OCI-LY1 (cell line): ENCODE measurements around the gene SNTB2.
"Not testable (repeated sequence)": the region's sequence is repeated elsewhere in the genome, so short reads cannot be mapped to it uniquely, and the experiment has no call there.

Source experiments
- H2AFZ ChIP-seq: fragments of 200-600 bp; sonication (generic), shearing (Covaris generic); 2 replicates; pipeline ENCODE4 v1.6.0; 2014; ENCODE audit warnings: antibody characterized with exemption, mild to moderate bottlenecking, low read length
- H3F3A ChIP-seq: fragments of 200-600 bp; sonication (generic), shearing (Covaris generic); 2 replicates; pipeline ENCODE4 v1.6.0; 2014; ENCODE audit warnings: mild to moderate bottlenecking, antibody characterized with exemption, low read length, moderate library complexity; ENCODE audit not compliant: insufficient read depth
- H3K27ac ChIP-seq: fragments of 200-600 bp; sonication (generic); 2 replicates; pipeline ENCODE4 v1.5.1; 2014; ENCODE audit warnings: low read length, mixed run types, mild to moderate bottlenecking, low read depth; ENCODE audit not compliant: poor library complexity, severe bottlenecking
- H3K27me3 ChIP-seq: fragments of 200-600 bp; sonication (generic); 2 replicates; pipeline ENCODE4 v1.6.0; 2014; ENCODE audit warnings: antibody characterized with exemption, mild to moderate bottlenecking, low read length, moderate library complexity; ENCODE audit not compliant: insufficient read depth
- H3K36me3 ChIP-seq: fragments of 200-600 bp; sonication (generic); 2 replicates; pipeline ENCODE4 v1.6.1; 2014; ENCODE audit warnings: mild to moderate bottlenecking, antibody characterized with exemption, low read length, moderate library complexity, mixed read lengths; ENCODE audit not compliant: insufficient read depth
- H3K4me1 ChIP-seq: fragments of 200-600 bp; sonication (generic); 2 replicates; pipeline ENCODE4 v1.5.1; 2014; ENCODE audit warnings: mild to moderate bottlenecking, low read length, moderate library complexity; ENCODE audit not compliant: insufficient read depth, severe bottlenecking
- H3K4me2 ChIP-seq: fragments of 200-600 bp; sonication (generic), shearing (Covaris generic); 2 replicates; pipeline ENCODE4 v1.6.1; 2014; ENCODE audit warnings: low read length
- H3K4me3 ChIP-seq: fragments of 200-600 bp; sonication (generic); 2 replicates; pipeline ENCODE4 v1.5.1; 2014; ENCODE audit warnings: low read length, low read depth, mild to moderate bottlenecking, mixed read lengths; ENCODE audit not compliant: poor library complexity, severe bottlenecking
- H3K79me2 ChIP-seq: fragments of 200-600 bp; shearing (Covaris generic); 2 replicates; pipeline ENCODE4 v1.6.1; 2016; ENCODE audit warnings: mixed run types, low read length, mixed read lengths; ENCODE audit not compliant: insufficient read depth
- H3K9ac ChIP-seq: fragments of 200-600 bp; sonication (generic), shearing (Covaris generic); 2 replicates; pipeline ENCODE4 v1.6.1; 2014; ENCODE audit warnings: mild to moderate bottlenecking, low read length, mixed read lengths
- H3K9me2 ChIP-seq: fragments of 200-600 bp; sonication (generic), shearing (Covaris generic); 2 replicates; pipeline ENCODE4 v1.6.1; 2014; ENCODE audit warnings: low read depth, mild to moderate bottlenecking, low read length, mixed read lengths
- H3K9me3 ChIP-seq: fragments of 200-600 bp; shearing (Covaris generic); 2 replicates; pipeline ENCODE4 v1.6.1; 2014; ENCODE audit warnings: low read length, mixed read lengths
- H4K20me1 ChIP-seq: fragments of 200-600 bp; sonication (generic), shearing (Covaris generic); 2 replicates; pipeline ENCODE4 v1.6.0; 2016; ENCODE audit warnings: mild to moderate bottlenecking, low read length; ENCODE audit not compliant: insufficient read depth
- CTCF ChIP-seq: fragments of 200-600 bp; sonication (generic), shearing (Covaris generic); IDR thresholded peaks from 2 replicates; pipeline ENCODE4 v1.5.1; 2017; ENCODE audit warnings: mild to moderate bottlenecking, antibody characterized with exemption, low read length, moderate library complexity, mixed read lengths
- EZH2 ChIP-seq: fragments of 200-600 bp; sonication (generic), shearing (Covaris generic); IDR thresholded peaks from 2 replicates; pipeline ENCODE4 v1.8.0; 2017; ENCODE audit warnings: borderline replicate concordance, mixed run types, mild to moderate bottlenecking, antibody characterized with exemption, low read length, moderate library complexity, mixed read lengths

SNTB2 gene

DNA sequence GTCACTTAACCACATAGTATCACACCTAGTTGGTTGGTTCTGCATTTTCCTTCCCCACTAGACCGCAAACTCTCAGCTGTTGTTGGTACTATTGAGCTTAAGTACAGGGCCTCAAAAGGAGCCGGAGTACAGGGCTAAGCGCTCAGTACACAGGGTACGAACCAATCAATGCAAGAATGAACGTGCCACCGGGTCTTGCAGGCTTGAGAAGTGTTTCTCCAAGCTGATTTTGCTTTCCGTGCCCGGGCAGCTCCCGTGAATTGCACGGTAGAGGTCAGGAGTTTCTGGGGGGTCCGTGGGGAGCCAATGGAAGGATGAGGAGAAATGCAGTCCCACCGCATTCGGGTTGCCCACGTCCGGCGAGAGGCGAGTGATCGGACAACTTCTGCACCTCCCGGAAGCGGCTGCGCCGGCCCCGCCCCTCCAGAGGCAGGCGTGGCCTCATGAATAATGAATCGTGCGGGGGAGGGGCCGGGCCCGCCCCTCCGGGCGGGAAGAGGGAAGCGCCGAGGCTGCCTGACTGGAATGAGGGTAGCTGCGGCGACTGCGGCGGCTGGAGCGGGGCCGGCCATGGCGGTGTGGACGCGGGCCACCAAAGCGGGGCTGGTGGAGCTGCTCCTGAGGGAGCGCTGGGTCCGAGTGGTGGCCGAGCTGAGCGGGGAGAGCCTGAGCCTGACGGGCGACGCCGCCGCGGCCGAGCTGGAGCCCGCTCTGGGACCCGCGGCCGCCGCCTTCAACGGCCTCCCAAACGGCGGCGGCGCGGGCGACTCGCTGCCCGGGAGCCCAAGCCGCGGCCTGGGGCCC, at the start of gene SNTB2:
TSS of gene SNTB2 (plus strand) at position 523 of the 804 bp plus-strand sequence. CDS start at position 526, 3 bp downstream.
- H3K9me2 ChIP-seq: no peaks in the 10 kb centered on the region
- H3K4me3 ChIP-seq: peak within 1 kb of the TSS; percentile 73
- H3K9ac ChIP-seq: peak within 1 kb of the TSS; percentile 85
- no peaks in the 10 kb centered on the region for H3K9me3 ChIP-seq
- peaks cover 3% of the 10 kb centered on the region; the same call in 1 of the 2 replicates for H3F3A ChIP-seq
- no peaks in the 10 kb centered on the region for H3K27me3 ChIP-seq
- TF ChIP-seq CTCF: no peak
- no peak for TF ChIP-seq EZH2
- H4K20me1 ChIP-seq: no peaks in the 10 kb centered on the region
- no peaks in the 10 kb centered on the region for H3K36me3 ChIP-seq
- H3K79me2 ChIP-seq: peaks cover 33% of the 10 kb centered on the region
- peak within 1 kb of the TSS; percentile 94 for H3K4me2 ChIP-seq
- H2AFZ ChIP-seq: no peak within 1 kb of the TSS
- peak within 1 kb of the TSS; percentile 97 for H3K27ac ChIP-seq
- H3K4me1 ChIP-seq: peaks cover 51% of the 10 kb centered on the region

GRCh38 chr16:69138608-69139007, 48.4 kb upstream of the SNTB2 start:
- peaks cover 91% of the 10 kb centered on the region for H3K36me3 ChIP-seq
- no peaks in the 10 kb centered on the region for H3K9me3 ChIP-seq
- no peaks in the 10 kb centered on the region for H3K27me3 ChIP-seq
- no peak overlapping the region for H3K9ac ChIP-seq
- H3F3A ChIP-seq: no peaks in the 10 kb centered on the region
- no peak overlapping the region for H3K4me3 ChIP-seq
- H4K20me1 ChIP-seq: no peaks in the 10 kb centered on the region
- no peak overlapping the region for H3K27ac ChIP-seq
- peaks cover 29% of the 10 kb centered on the region for H3K79me2 ChIP-seq
- peaks cover 12% of the 10 kb centered on the region for H3K4me1 ChIP-seq
- TF ChIP-seq CTCF (no peak), EZH2 (no peak)
- no peak overlapping the region for H2AFZ ChIP-seq
- H3K4me2 ChIP-seq: no peak overlapping the region
- H3K9me2 ChIP-seq: no peaks in the 10 kb centered on the region

- Histone ChIP-seq H3K36me3 (peaks cover 91% of the 10 kb centered on the region), H3K79me2 (peaks cover 21% of the 10 kb centered on the region)
- not testable (repeated sequence) for H3F3A ChIP-seq, H3K9me2 ChIP-seq, H2AFZ ChIP-seq, H4K20me1 ChIP-seq, H3K9ac ChIP-seq, H3K9me3 ChIP-seq, H3K4me1 ChIP-seq, H3K4me3 ChIP-seq, H3K27ac ChIP-seq, H3K4me2 ChIP-seq, H3K27me3 ChIP-seq
Measured at GRCh38 chr16:69139464-69139863, 47.5 kb upstream of the SNTB2 start.

- no peak overlapping the region for H2AFZ ChIP-seq
- peaks cover 93% of the 10 kb centered on the region for H3K36me3 ChIP-seq
- H3K79me2 ChIP-seq: peaks cover 9% of the 10 kb centered on the region; the same call in 1 of the 2 replicates
- no peaks in the 10 kb centered on the region for H3K9me3 ChIP-seq
- no peak for TF ChIP-seq EZH2
- no peak for TF ChIP-seq CTCF
- H3K9me2 ChIP-seq: no peaks in the 10 kb centered on the region
- H3K27me3 ChIP-seq: no peaks in the 10 kb centered on the region
- no peak overlapping the region for H3K9ac ChIP-seq
- no peak overlapping the region for H3K4me3 ChIP-seq
- H3F3A ChIP-seq: no peaks in the 10 kb centered on the region
- H3K4me2 ChIP-seq: no peak overlapping the region
- no peaks in the 10 kb centered on the region for H4K20me1 ChIP-seq
- H3K27ac ChIP-seq: no peak overlapping the region
- H3K4me1 ChIP-seq: no peaks in the 10 kb centered on the region
Measured at GRCh38 chr16:69141014-69141413, 46.0 kb upstream of the SNTB2 start.
